ENCODE data around the gene HOXB7.

The HOXB7 gene

GRCh38 chr17:48596735-48597527, 13.9 kb downstream of the HOXB7 start:
- DNase-seq: no peak

- no peak for DNase-seq
Observed at GRCh38 chr17:48596000-48596734, 14.7 kb downstream of the HOXB7 start.

DNA sequence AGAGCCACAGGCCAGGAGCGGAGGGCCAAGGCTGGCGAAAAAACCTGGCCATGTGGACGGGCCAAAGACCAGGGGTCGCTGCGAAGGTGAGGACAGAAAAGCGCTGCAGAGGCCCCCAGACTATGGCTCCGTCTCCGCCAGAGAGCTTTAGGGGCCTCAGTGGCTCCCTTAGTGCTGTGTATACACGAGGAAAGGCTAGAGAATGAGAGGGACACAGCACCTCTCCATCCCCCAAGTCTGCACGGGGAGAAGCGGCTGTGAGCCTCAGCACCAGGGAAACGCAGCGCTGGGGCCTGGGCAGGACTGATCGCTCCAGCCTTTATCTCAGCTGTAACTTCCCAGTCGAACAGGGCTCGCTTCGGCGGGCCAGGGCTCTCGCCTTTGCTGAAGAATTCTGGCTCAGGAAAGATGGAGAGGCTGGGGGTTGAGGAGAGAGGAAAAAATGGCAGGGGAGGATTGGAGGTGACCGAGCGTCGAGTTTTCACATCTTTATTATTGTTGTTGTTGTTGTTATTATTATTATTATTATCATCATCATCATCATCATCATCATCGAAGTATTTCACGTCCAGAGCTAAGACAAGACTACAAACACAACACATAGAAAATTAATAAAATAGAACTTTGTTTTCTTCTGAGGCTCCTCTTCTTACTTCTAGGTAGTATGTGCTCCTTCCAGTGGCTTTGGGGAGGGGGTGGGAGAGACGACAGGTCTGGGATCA, 15.4 kb downstream of the HOXB7 start:
- DNase-seq: no peak

- no peak for DNase-seq
Observed at GRCh38 chr17:48594538-48595277, 16.1 kb downstream of the HOXB7 start.

DNA sequence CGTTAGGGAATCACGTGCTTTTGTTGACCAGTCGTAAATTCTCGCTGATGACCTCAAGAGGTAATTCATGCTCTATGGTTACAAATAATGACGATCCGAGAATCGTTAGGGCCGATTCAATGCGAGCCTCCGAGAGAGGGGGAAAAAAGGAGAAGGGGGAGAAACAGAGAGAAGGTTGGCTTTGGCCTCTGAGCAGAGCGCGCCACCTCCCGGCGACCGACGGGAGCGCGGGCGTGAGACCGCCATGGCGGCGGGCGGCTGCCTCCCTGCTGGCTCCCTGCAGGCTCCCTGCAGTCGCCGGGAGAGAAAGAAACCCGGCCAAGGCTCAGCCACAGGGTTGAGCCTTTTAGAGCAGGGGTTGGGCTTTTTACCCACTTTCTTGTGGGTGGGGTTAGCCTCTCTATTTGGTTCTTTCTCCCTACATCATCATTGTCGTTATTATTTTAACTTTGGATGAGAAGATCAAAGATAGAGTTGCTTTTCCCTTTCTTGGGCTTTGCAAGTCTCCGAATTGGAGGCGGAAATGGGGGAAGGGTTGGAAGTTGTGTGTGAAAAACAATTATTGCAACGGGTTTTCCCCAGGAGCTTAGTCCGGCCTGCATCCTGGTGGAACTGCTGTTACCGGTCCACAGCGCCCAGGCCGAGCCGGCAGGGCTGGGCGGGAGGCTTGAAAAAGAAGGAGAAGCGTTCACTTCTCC, 16.8 kb downstream of the HOXB7 start:
- peak in 2 of 56 donors; percentile 3 to 27 for DNase-seq

DNA sequence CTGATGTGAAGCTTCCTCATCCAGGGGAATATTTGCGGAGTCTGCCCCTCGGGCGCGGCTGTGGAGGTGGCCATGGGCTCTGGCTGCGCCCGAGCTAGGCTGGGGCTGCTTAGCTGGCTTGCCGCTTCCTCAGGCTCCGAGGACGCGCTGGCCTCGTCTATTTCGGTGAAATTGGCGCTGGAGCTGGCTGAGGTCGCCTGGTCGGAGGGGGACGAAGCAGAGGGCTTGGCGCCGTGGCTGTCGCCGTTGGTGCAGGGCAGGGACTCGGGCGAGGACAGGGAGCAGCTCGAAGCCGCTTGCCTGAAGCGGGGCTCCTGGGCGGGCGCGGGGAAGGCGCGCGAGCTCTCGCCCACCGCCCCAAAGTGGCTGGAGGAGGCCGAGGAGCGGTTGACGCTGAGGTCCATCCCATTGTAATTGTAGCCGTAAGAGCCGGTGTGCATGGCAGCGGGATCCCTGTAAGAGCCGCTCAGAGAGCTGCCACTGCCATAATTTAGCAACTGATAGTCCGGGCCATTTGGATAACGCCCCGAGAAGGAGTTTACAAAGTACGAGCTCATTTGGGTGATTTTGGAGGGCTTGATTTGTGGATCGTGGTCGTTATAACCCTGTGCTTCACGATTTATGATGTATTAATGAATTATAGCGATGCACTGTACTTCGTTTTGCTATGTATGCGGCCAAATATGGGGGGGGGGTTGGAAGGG, 17.5 kb downstream of the HOXB7 start, which contains the start of gene HOXB5:
Gene HOXB5 (minus strand): TSS at position 654 of the 704 bp plus-strand sequence. CDS start 97 bp downstream, at position 557.
- DNase-seq: no peak

GRCh38 chr17:48592577-48592976, 18.2 kb downstream of the HOXB7 start:
- no peak for DNase-seq

GRCh38 chr17:48592057-48592514, 18.7 kb downstream of the HOXB7 start:
- no peak for DNase-seq

DNA sequence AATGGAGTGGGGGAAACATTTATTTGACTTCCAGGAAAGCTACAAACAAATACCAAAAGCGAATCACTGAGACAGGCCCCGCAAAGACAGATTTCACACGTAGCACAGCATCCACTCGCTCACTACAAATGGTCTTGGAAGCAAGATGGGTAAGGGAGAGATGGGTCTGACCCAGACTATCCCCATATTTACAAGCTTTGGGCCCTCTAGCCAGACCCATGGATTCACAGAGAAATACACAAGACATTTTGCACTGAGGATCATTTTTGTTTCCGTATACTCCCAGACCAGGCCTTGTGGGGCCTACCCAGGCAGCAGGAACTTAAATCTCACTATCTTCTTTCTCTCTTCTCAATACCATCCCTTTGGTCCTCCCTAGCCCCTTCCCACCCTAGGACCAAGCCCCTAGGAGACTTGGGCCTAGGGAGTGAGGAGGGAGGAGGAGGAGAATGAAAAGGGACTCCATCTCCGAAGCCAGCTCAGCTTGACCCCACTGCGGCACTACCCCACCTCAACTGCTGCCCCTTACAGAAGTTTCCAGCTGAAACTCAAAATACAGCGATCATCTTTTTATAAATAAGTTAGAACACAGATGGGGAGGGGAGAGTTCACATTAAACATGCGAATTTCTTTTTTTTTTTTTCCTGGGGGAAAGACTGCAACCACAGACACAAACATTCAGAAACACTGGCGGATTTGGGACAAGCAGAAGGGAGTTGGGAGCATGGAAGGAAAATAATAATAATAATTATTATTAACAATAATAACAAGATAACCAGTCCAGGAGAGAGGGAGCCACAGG, 19.4 kb downstream of the HOXB7 start:
- no peak for DNase-seq

DNA sequence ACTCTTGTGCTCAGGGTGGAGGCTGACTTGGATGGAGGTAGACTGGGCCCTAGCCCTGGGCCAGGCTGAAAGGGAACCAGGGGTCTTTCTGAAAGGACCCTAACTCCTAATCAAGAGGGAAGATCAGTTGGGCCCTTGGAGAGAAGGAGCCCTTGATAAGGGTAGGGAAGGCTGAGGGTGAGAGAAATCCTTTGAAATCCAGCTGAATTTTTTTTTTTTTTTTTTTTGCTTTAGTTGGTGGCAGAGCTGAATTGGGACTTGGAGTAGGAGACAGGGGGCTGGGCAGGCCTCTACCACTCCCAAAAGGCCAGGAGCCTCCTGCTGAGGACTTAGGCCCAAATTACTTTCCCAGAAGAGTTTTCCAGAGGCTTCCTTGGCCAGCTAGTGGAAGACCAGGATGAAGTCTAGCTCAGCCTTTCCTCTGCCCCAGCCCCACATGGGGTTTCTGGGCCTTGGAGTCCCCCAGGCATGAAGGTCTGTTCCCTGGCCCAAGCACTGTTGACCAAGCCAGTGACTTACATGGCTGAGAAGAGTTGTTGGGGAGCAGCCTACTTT, 20.1 kb downstream of the HOXB7 start:
- no peak for DNase-seq

- DNase-seq: no peak
Observed at GRCh38 chr17:48589831-48590606, 20.8 kb downstream of the HOXB7 start, which contains the start of gene HOXB3. TSS of gene HOXB3 (minus strand) at chr17:48590241. CDS start at chr17:48552474, 37,767 bp downstream.

DNA sequence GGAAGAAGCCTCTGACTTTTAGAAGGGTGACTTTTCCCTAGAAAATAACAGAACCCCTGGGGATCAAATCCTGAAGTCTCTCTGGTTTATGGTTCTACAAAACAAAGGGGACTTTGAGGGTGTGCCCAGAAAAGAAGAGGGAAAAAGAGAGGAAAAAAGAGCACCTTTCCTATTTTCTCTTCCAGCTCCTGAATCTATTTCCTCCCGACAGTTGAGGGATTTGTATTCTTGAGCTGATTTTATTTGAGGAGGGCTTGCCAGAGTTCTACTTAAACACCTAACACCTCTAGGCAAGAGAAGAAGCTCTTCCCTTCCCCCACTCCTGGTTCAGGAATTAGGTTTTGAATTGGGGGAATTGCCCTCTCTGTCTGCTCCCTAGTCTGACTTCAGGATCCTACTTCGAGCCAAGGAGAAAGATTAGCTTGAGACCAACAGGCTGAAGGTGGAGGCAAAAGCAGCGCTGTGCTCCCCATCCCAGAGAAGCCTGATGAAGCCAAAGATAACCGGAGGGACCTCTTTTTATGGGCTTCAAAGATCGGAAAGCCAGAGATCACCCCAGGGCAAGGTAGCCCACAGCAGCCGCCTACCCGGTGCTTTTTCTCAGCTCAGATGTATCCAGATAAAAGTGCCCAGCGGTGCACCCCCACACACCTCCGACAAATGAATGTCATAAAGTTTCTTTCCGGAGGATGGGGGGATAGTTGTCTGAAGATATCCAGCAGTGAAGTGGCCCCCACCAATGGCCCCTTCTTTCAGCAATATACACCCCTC, 21.6 kb downstream of the HOXB7 start:
- no peak for DNase-seq

- no peak for DNase-seq
Observed at GRCh38 chr17:48588528-48588927, 22.3 kb downstream of the HOXB7 start.

- no peak for DNase-seq
Observed at GRCh38 chr17:48588074-48588415, 22.8 kb downstream of the HOXB7 start.

GRCh38 chr17:48587276-48588073, 23.3 kb downstream of the HOXB7 start:
- no peak for DNase-seq
